Renal pelvis (tissue), 12 donors: ENCODE measurements around the gene CRYZL1. TPM values are rescaled to one million over a fixed set of nuclear protein-coding genes. Genes with fewer than 3 reads are reported as not detected.
A peak's percentile ranks its signal among the peaks of the same experiment; 100 is the strongest.
"Not testable (repeated sequence)": the region's sequence is repeated elsewhere in the genome, so short reads cannot be mapped to it uniquely, and the experiment has no call there.

ENCODE experiments used
- DNase-seq: peaks from one replicate; pipeline ENCODE4 v3.0.0-alpha.2; 2013
- long read RNA-seq, 16 experiments: transcript quantifications; one replicate each; lab custom pipeline, GENCODE V29; 2026
- polyA plus RNA-seq, 3 donors: library from polyadenylated mRNA; unstranded; fragments of 120-200 nt; gene quantifications; one replicate each; pipeline ENCODE4 v1.2.1, GENCODE V29; 2013; ENCODE audit not compliant: insufficient read length in 3 of 3

The CRYZL1 gene
- 10 to 100 TPM; 56.3 to 73.7 (median 67.9) TPM for polyA plus RNA-seq
- long read RNA-seq, donor 1, transcript CRYZL1-203 (13 exons, 1,482 nt) = major isoform, 10 of 26 reads
- long read RNA-seq, donor 1, partial matches to known transcripts = 10 of 26 reads
- long read RNA-seq, donor 1, other reads (novel, unspliced or antisense) = 0 of 26 reads
- long read RNA-seq, donor 2, transcript CRYZL1-203 (13 exons, 1,482 nt) = major isoform, 11 of 27 reads
- long read RNA-seq, donor 2, partial matches to known transcripts = 11 of 27 reads
- long read RNA-seq, donor 2, other reads (novel, unspliced or antisense) = 0 of 27 reads
- long read RNA-seq, donor 3, transcript CRYZL1-203 (13 exons, 1,482 nt) = major isoform, 13 of 19 reads
- long read RNA-seq, donor 3, partial matches to known transcripts = 0 of 19 reads
- long read RNA-seq, donor 3, other reads (novel, unspliced or antisense) = 0 of 19 reads
- long read RNA-seq, donor 4, transcript CRYZL1-203 (13 exons, 1,482 nt) = major isoform, 12 of 32 reads
- long read RNA-seq, donor 4, partial matches to known transcripts = 17 of 32 reads
- long read RNA-seq, donor 4, other reads (novel, unspliced or antisense) = 0 of 32 reads
- long read RNA-seq, donor 5, transcript CRYZL1-203 (13 exons, 1,482 nt) = major isoform, 5 of 7 reads
- long read RNA-seq, donor 5, partial matches to known transcripts = 0 of 7 reads
- long read RNA-seq, donor 5, other reads (novel, unspliced or antisense) = 0 of 7 reads
- long read RNA-seq, donor 6, transcript CRYZL1-203 (13 exons, 1,482 nt) = major isoform, 16 of 37 reads
- long read RNA-seq, donor 6, transcript CRYZL1-219 (2 exons, 1,018 nt) = minor isoform, 6 of 37 reads
- long read RNA-seq, donor 6, partial matches to known transcripts = 6 of 37 reads
- long read RNA-seq, donor 6, other reads (novel, unspliced or antisense) = 0 of 37 reads
- long read RNA-seq, donor 7, transcript CRYZL1-203 (13 exons, 1,482 nt) = major isoform, 15 of 18 reads
- long read RNA-seq, donor 7, partial matches to known transcripts = 0 of 18 reads
- long read RNA-seq, donor 7, other reads (novel, unspliced or antisense) = 0 of 18 reads
- long read RNA-seq, donor 8, partial matches to known transcripts = 0 of 6 reads
- long read RNA-seq, donor 8, other reads (novel, unspliced or antisense) = 0 of 6 reads
- long read RNA-seq, donor 9, transcript CRYZL1-203 (13 exons, 1,482 nt) = major isoform, 16 of 28 reads
- long read RNA-seq, donor 9, partial matches to known transcripts = 7 of 28 reads
- long read RNA-seq, donor 9, other reads (novel, unspliced or antisense) = 0 of 28 reads
- long read RNA-seq, donor 10, transcript CRYZL1-219 (2 exons, 1,018 nt) = major isoform, 9 of 25 reads
- long read RNA-seq, donor 10, partial matches to known transcripts = 11 of 25 reads
- long read RNA-seq, donor 10, other reads (novel, unspliced or antisense) = 0 of 25 reads
- long read RNA-seq, donor 11, transcript CRYZL1-203 (13 exons, 1,482 nt) = major isoform, 8 of 12 reads
- long read RNA-seq, donor 11, partial matches to known transcripts = 0 of 12 reads
- long read RNA-seq, donor 11, other reads (novel, unspliced or antisense) = 0 of 12 reads
- long read RNA-seq, donor 12, transcript CRYZL1-203 (13 exons, 1,482 nt) = major isoform, 19 of 51 reads
- long read RNA-seq, donor 12, transcript CRYZL1-219 (2 exons, 1,018 nt) = minor isoform, 11 of 51 reads
- long read RNA-seq, donor 12, partial matches to known transcripts = 18 of 51 reads
- long read RNA-seq, donor 12, other reads (novel, unspliced or antisense) = 0 of 51 reads
- long read RNA-seq, donor 13, partial matches to known transcripts = 0 of 5 reads
- long read RNA-seq, donor 13, other reads (novel, unspliced or antisense) = 0 of 5 reads
- long read RNA-seq, donor 14, transcript CRYZL1-203 (13 exons, 1,482 nt) = major isoform, 12 of 22 reads
- long read RNA-seq, donor 14, partial matches to known transcripts = 5 of 22 reads
- long read RNA-seq, donor 14, other reads (novel, unspliced or antisense) = 0 of 22 reads
- long read RNA-seq, donor 15, transcript CRYZL1-203 (13 exons, 1,482 nt) = major isoform, 20 of 38 reads
- long read RNA-seq, donor 15, transcript CRYZL1-219 (2 exons, 1,018 nt) = minor isoform, 8 of 38 reads
- long read RNA-seq, donor 15, partial matches to known transcripts = 5 of 38 reads
- long read RNA-seq, donor 15, other reads (novel, unspliced or antisense) = 0 of 38 reads
- long read RNA-seq, donor 16, transcript CRYZL1-203 (13 exons, 1,482 nt) = major isoform, 11 of 20 reads
- long read RNA-seq, donor 16, partial matches to known transcripts = 5 of 20 reads
- long read RNA-seq, donor 16, other reads (novel, unspliced or antisense) = 0 of 20 reads

DNA sequence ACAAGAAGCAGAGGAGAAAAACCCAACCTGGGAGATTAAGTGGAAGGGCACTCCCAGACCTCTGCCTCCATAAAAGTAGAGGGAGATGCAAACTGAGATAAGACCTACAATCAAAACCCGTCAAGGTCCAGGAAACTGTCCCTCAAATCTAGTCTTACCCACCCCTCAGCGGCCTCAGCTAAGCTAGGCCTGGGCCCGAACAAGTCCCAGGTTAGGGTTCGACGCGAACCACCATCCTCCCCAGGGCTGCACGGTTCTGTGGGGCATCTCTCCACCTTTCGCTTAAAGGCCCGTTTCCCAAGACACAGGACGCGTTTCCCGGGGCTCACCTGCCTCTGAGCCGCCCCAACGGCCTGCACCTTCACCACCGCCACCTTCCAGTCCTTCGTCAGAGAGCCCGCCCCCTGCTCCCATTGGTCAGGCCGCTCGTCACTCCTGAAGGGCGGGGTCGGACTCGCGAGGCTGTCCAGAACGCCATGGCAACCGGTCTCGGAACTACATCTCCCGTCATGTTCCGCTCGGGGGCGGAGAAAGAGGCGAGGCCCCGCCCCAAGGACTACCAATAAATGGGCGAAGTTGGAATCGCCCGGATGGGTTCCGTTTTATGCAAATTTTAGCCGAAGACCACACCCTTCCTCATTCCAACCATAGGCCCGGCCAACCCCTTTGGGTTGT is at the start of gene CRYZL1:
Gene CRYZL1, minus strand, starts transcription at position 390 of the 675 bp plus-strand sequence. CDS start 10,190 bp downstream, outside the sequence.
- peak; percentile 100 for DNase-seq

GRCh38 chr21:33690874-33691273 is 49.3 kb upstream of the CRYZL1 start:
- DNase-seq = no peak

DNA sequence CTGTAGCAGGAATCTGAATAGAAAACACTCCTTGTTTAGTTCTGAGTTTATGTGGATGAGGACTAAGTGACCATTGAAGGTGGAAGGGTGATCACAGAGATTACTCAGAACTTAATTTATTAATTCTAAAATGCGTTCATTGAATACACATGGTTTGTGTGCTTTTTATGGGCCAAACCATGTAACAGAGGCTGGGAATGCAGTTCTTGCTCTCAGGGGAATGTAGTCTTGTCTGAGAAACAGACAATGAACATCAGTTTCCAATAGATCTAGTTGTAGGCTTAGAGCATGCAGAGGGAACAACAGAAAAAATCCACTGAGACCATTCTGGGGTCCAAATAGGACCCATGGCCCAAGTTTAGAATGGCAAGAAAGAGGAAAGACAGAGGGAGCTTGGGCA is 46.8 kb upstream of the CRYZL1 start:
- no peak for DNase-seq

DNA sequence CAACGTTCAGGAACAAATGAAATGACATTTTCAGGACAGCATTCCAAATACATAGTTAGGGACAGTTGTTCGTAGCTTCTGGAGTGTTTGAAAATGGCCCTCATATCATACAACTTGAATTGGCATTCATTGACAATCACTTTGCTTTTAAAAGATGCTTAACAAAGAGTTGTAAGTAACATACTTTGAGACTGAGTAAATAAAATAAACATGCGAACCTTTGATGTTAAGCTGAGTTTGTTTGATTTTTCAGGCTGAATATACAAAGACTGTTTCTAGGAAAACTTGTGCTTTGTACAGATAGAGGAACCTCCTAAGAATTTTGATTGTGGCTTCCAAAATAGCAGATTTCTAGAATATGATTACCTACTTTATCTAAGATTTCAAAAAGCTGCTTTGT is 46.1 kb upstream of the CRYZL1 start:
- no peak for DNase-seq

GRCh38 chr21:33686386-33686785 is 44.8 kb upstream of the CRYZL1 start:
- no peak for DNase-seq

DNA sequence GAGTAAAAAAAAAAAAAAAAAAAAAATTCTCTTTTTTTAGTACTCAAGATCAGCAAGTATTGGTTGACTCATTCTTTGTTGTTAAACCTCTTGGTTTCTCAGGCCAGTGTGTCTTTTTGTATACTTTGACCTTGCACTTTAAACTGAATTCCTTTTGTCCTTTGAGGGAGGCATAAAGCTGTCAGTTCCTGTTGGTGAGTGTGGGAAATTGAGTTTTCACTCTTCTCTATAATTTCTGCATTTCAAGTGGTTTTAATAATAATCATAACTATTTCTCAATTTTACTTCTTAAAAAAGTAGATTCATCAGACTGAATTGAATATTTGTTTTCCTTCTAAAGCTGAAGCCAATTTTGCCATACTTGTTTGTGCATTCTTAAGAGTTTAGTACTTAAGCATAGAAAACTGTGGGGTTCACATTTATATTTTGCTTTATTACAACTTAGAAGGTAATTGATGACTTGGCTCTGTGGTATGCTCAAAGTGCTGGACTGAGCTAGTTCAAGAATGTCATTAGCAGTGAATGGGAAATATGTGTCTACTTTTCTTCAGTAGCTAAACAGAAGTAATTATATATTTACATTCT is 44.2 kb upstream of the CRYZL1 start:
- DNase-seq = no peak

DNA sequence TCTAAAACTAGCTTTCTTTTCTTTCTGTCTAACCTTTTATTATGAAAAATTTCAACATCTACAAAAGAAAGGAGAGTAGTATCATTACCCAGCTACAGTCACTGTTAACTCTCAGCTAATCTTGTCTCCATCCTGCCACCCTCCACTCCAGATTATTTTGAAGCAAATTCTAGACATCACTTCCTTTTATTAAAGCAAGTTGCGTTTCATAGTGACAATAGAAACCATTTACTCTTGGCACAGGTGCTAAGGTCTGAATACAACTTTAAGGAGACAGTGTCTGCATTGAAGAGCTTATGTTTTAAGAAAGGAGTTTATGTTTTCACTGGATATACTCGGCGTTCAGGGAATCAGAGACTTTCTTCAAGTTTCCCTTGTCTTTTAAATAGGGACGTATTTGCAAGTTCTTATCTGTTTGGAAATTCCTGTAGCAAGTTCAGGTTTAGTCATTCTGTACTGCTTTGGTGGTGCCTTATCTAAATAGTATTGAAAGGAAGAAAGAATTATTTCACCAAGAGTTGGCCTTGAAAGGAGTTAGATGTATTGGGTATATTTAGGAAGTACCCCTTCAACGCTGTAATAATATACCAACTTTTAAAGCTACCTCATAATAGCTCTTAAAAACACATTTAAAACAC is 43.5 kb upstream of the CRYZL1 start:
- DNase-seq = no peak

GRCh38 chr21:33684068-33684467 is 42.5 kb upstream of the CRYZL1 start:
- DNase-seq = no peak

DNA sequence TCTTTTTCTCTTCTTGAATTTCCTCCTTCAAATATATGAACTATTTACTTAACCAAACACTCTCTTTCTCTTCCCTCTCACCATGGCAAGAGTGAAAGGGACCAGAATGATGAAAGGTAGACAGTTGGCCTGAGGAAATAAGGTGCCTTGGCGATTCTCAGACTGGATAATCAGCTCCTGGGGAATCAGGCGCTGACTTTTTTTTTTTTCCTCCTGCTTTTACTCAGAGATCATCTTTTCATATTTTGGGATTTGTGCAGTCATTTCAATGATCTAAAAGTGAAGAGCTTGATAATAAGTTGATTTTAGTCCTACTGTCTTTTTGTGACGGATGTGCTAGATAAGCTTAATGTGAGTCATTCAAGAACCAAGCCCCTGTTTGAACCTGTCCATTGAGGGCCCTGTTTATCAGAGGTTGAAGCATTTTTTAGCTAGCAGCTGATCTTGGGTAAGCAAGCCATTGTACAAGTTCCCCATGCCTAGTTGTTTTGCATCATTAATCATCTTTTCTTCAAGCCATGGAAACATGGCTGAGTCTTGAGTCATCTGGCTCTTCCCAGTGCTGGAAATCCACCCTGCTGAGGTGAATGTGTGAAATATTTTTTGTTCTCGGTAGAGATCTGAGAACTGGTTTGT is 41.6 kb upstream of the CRYZL1 start:
- DNase-seq = no peak

DNA sequence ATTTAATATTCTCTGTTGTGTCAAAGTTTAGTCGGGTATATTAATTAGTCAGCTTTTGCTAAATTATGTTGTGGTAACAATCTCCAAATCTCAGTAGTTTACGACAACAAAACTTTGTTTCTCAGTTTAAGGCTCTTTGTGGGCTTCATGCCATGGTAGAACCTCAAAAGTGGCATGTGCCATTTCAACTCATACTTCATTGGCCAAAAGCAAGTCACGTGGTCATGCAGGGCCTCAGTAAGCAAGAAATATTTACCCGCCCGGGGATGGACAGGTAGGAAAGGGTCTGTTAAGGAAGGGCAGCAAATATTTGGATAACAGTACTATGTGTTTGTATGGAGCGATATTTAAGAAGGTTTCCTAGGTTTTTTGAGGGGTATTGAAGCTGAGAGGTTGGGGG is 39.3 kb upstream of the CRYZL1 start:
- no peak for DNase-seq

GRCh38 chr21:33677450-33677849 is 35.9 kb upstream of the CRYZL1 start:
- DNase-seq = no peak

GRCh38 chr21:33676666-33677065 is 35.1 kb upstream of the CRYZL1 start:
- not testable (repeated sequence) for DNase-seq

DNA sequence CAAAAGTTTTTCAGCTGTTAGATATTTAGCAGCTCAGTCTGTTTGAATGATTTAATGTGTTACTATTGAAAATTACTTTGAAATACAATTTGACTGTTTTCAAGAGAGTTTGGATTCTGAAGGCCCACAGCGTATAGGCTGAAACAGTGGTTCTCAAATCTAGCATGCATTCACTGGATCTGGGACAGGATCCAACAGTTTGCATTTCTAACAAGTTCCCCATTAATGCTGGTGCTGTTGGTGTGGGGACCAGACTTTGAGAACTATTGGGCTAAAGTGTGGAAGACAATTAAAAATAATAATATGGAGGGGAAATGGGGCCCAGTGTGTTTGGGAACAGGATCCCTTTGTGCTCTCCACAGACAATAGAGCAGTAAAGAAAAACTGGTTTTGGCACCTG is 32.7 kb upstream of the CRYZL1 start:
- DNase-seq = no peak

DNA sequence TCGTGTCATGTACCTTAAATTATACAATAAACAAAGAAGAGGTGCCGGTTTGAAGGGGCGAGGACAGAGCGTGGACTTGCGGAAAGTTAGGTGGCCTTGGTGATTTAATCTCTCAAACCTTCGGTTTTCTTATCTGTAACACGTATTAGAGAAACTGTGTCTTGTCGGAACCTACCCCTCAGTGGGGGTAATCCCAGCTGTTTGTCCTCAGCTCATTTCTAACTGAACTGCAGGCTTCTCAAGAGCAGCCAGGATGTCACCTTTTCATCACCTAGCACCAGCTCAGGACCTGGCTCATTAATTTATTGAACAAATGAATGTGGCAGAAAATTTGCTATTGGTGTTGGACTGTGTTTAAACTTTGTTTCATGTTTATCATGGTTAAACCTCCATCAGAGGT is 31.9 kb upstream of the CRYZL1 start:
- DNase-seq = no peak

- no peak for DNase-seq
Observed at GRCh38 chr21:33670076-33670978, 28.8 kb upstream of the CRYZL1 start.

GRCh38 chr21:33668620-33669019 is 27.1 kb upstream of the CRYZL1 start:
- no peak for DNase-seq

DNA sequence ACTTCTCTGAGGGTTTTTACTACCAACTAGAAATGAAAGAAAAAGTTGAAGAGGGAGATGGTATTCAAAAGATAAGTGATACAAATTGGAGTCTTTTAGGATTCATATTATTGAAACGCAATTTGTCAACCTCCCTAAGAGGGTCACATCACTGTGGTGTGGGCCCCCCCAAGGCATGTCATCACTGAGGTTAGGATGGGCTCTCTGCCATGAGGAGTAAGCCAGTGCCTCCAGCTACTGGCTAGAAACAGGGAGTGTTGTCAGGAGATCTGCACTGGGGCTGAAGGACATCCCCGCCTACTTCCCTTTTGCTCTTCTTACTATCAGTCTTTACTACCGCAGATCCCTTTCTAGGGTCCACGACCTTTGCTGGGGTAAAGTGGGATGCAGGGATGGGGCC is 26.6 kb upstream of the CRYZL1 start:
- no peak for DNase-seq
